ENCODE results near the gene KCNH1.
"Not testable (repeated sequence)": the region's sequence is repeated elsewhere in the genome, so short reads cannot be mapped to it uniquely, and the experiment has no call there.

Gene KCNH1

DNA sequence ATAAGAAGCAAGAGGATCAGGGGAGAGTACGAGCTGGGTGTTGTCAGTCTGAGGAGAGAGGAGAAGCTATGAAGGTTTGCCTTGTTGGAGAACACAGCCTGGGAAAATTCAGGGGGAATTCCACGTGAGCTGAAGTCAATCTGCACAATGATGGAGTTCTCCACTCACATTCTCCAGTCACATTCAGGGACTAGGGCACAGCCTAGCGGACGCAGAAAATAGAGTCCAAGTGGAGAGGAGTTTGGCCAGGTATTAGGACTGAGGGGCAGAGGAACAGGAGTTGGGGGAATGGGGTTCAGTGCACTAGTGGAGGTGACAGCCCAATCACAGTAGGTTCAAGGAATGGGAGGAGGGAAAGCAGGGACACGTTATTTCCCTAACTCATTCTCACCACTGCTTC lies 124.0 kb downstream of the KCNH1 start:
- DNase-seq (ENCODE audit: low spot score) = no peak

DNA sequence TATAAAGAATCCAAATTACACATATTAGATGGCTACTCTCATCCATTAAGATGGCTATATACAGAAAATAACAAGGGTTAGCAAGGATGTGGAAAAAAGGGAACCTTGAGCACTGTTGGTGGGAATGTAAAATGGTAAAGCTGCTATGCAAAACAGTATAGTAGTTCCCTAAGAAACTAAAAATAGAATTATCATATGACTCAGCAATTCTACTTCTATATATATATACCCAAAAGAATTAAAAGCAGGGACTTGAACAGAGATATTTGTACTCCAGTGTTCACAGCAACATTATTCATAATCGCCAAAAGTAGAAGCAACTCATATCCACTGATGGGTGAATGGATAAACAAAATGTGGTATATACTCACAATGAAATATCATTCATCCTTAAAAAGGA lies 126.1 kb downstream of the KCNH1 start:
- DNase-seq (ENCODE audit: low spot score) = no peak

DNA sequence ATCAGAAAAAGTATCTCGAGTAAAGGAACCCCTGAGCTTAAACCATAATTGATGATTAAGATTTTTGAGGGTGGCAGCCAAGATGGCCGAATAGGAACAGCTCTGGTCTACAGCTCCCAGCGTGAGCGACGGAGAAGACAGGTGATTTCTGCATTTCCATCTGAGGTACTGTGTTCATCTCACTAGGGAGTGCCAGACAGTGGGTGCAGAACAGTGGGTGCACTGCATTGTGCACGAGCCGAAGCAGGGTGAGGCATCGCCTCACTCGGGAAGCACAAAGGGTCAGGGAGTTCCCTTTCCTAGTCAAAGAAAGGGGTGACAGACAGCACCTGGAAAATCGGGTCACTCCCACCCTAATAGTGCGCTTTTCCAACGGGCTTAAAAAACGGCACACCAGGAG lies 138.0 kb downstream of the KCNH1 start:
- DNase-seq (ENCODE audit: low spot score) = not testable (repeated sequence)

DNA sequence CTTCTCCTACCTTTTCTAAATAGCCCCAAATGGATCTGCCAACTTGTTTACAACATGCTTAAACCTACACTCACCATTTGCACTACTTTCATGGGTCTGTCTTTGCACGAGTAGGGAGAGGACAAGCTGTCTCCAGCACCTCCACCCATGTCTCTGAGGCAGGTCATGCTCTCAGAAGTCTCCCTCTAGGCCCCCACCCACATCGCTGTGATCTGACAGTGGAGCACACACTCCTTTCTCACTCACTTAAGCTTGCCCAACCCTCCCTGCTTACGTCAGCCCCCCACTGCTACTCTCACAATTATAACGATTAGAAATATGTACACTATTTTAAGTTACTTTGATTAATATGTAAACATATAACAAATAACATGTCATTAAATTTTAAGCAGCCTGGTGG lies 141.1 kb downstream of the KCNH1 start:
- DNase-seq (ENCODE audit: low spot score) = no peak

DNA sequence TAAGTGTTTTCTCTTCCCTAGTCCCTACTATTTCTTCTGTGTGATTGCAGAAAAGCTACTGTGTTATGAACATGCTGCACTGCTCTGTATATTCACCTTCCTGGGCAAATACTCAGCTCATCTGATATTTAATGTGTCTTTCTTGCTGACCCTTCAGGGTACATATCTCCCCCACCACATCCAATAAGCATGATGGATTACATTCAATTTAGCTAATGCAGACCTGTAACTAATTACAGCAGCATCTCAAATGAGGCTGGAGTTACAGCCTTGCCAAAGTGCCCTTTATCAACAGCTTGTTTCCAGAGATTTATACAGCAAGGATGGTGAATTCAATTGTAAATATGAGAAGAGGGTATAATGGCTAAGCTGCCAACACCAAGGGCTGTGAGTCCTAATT lies 144.0 kb downstream of the KCNH1 start:
- no peak for DNase-seq (ENCODE audit: low spot score)

DNA sequence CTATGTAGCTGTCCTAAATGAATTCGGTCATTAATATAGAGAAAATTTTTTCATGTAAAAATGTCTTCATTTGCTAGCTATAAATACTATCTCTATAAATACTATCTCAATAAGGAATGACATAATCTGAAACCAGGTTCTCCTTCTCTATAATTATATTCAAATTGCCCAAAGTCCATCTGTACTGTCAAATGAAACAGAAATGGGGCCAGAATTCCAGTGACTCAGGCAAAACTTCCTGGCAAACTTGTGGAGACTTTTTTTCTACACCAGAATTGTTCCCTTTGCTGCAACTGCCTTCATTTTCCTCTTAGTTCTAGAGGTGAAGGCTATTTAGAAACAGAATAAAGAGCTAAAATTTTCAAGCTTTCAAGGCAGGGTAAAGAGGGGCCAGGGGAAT lies 152.5 kb downstream of the KCNH1 start:
- DNase-seq (ENCODE audit: low spot score) = no peak

DNA sequence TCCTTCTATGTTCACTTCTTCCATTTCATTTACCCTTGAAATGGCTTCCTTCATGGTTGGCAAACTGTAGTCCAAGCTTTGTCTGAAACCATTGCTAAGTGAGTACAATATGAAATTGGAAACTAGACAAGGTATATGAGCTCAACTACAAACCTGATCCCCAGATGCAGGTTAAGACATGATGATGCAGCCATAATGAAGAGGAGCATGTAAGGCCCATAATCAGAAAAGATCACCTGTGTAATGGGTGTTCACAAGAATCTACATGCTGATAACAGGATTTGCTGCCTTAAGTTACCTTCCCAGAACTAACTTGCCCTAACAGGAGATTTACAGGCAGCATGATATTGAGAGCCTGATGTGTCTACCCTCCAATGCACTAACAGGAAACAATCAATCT lies 153.9 kb downstream of the KCNH1 start:
- DNase-seq (ENCODE audit: low spot score) = no peak

DNA sequence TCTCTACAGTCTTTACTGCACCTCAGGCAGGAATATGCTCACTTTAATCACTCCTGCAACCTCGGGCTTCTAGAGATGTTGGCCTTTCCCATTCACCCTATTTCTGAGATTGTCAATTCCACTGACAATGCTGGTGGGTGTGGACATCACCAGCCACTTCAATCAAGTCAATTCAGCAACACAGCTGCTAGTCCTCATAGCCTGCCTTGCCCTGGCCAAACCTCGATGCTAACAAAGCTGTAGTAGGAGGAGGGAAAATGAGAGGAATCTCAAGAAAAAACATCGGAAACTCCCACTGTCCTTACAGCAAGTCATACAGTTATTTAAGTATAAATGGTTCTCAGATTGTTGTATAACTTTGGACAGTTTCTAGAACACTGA lies 155.0 kb downstream of the KCNH1 start:
- DNase-seq (ENCODE audit: low spot score) = no peak

DNA sequence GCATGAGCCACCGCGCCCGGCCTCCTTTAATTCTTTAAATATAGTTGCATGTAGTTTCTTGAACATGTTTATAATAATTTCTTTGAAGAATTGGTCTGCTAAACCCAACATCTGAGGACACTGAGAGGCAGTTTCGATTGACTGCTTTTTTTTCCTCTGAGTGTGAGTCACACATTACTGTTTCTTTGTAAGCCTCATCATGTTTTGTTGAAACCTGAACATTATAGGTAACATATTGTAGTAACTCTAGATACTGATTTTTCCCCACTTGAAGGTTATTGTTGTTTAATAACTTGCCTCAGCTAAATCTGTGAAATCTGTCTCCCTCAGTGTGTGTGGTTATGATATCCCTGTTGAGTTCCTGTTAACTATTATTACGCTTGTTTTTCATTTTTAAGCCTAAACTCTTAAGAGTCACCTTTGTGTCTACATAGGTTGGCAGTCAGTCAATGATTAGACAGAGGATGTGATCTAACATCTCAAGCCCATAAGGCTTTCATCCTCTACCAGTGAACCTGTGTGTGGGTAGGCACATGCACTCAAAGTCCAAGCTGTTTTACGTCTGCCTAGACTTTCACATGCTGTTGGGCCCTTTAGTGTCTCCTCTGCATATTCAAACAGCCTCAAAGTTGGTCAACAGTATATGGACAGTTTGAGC lies 155.5 kb downstream of the KCNH1 start:
- no peak for DNase-seq (ENCODE audit: low spot score)

DNA sequence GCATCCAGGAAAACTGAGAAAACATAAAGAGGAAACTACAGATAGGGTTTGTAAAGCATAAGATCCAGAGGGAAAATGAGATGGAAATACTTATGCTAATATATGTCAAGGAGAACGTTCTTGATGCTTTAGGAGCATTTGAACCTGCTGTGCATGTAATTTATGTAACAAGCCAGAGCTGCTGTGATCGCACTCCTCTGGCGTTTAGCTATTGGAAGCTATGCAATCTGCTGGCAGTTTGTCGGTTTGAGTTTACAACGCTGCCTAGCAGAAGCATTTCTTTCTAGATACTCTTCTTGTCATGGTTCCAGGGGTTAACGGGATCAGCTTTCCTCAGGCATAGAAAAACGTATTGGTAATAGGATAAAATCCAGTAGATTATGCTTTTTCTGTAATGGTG lies 182.7 kb downstream of the KCNH1 start:
- no peak for DNase-seq (ENCODE audit: low spot score)

DNA sequence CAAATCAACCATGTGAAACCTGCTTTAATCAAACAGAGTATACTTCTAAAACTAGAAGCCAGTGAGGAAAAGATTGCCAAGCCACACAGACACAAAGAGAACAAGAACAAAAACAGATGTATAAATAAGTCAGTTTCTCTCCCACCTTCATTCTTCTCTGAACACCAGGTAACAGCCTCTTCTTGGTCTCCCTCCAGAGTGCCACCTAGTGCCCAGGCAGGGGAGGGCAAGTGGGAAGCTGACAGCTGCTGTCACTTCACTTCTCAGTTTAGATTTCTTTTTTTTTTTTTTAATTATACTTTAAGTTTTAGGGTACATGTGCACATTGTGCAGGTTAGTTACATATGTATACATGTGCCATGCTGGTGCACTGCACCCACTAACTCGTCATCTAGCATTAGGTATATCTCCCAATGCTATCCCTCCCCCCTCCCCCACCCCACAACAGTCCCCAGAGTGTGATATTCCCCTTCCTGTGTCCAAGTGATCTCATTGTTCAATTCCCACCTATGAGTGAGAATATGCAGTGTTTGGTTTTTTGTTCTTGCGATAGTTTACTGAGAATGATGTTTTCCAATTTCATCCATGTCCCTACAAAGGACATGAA lies 183.9 kb downstream of the KCNH1 start:
- not testable (repeated sequence) for DNase-seq (ENCODE audit: low spot score)

DNA sequence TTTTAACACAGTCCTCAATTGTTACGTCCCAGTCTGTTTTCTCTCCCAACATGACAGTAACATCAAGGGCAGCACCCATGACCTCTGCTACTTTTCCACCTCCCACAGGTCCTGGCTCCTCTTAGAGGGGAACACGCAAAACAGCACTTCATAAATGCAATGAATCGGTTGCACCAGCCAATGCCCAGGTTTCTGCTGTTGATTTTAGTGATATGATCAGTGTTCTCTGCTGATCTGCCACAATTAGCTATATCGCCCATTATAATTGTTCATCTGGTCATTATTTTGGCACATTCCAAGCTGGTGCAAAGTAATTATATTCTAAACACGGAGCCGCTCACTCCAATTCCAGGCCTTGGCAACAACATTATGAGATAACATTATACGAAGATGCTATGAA lies 184.5 kb downstream of the KCNH1 start:
- DNase-seq (ENCODE audit: low spot score) = no peak

DNA sequence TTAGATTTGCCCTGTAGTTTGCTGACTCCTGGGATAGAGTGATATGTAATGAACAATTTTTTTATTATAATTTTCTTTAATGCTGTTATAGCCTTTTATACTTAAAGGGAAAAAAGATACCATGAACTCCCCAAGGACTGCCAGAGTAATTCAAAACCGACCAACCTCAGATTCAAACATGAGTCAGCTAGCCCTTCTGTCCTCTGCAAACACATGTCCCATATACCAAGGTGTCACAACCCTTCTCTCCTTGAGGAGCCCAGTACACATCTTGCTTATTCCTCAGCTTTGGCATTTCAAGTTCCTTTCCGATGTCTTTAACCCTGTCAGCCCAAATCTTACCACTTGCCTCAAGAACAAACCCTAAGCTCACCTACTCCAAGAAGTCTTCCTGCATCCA lies 184.9 kb downstream of the KCNH1 start:
- DNase-seq (ENCODE audit: low spot score) = no peak

DNA sequence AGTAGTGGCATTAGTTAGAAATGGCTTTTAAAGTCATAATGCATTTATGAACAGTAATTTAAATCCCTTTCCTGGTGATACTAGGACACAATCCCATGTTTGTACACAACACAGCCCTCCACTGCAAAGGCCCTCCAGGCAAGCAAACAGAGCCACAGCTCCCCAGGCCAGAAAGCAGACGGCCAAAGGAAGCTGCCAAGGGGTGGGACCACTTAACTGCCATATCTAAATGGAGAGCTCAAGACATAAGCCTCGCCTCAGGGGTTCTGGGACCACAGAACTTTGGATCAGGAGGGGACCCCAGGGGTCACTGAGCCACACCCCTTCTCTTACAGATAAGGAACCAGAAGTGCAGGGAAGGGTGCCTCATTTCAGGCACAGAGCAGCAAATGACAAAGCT lies 189.7 kb downstream of the KCNH1 start:
- DNase-seq (ENCODE audit: low spot score) = no peak

DNA sequence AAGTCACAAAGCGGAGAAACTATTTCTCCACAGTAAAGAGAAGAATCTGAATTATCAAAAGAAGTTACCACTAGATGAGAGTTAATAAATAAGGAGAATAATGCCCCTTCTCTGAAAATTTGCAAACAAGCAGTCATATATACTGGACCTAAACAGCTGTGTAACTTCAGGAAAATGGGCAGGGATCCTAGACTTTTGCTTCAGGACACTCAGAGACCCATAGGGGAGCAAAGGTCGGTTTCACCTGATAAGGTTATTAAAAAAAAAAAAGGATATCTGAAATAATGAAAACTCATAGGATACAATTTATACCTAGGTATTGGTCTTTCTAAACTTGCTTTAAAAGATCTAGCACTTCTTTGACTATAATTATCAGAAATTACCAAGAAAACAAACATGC lies 191.4 kb downstream of the KCNH1 start:
- no peak for DNase-seq (ENCODE audit: low spot score)

DNA sequence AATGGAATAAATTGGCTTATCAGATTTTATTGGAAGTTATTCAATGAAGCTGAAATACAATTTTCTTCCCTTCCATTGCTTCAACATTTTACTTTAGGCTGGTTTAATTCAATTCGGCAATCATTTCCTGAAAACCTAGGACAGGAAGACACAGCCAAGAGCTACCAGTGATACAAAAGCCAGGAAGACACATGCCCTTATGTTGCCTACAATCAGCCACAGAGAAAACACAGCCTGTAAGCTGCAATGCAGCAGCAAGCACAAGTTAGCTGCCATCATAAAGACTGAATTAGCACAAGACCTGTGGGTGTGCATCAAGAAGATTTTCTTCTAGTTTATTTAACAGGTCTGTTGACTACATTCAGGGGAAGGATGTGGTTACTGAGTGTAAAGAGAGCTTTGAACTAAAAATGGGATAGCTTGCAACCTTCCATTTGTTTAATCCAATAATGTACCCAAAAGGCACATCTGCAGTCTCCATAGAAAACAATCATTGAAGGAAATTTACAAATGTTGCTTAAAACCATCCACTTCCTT lies 193.8 kb downstream of the KCNH1 start:
- no peak for DNase-seq (ENCODE audit: low spot score)

DNA sequence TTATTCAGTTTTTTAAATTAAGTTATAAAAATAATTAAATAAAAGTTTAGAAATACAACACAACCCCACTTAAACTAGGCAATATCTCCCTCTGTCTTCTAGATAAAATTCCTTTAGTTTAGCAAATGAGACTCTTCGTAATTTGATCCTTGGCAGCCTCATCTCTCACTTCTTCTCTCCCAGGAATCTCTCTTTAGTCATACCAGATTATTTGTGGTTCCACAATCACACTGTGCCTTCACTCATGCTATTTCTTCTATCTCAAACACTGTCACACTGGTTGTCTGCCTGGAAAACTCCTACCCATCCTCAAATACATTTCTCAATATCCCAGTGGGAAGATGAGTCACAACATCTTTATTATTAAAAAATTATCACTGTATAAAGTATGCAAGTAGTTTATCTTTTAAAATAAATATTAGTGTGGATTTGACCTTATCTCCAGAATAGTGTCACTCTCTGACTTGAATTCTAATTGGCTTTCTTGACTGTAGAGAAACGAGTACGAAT lies 195.5 kb downstream of the KCNH1 start:
- DNase-seq (ENCODE audit: low spot score) = no peak

DNA sequence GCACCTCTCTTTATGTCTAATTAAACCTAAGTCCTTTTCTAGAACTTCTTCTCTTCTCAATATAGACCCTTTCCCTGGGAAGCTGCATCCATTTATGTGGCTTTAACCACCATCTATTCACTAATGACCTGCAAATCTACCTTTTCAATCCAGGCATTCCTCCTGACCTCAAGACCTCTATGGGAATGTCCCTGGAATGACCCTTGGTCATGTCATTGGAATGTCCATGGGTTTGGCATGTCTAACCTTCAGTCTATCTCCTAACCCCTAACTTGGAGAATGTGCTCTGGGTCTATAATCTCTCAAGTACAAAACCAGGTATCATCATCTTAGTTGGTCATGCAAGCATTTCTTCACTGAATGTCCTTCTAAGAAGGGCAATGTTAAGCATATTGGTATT lies 196.1 kb downstream of the KCNH1 start:
- DNase-seq (ENCODE audit: low spot score) = no peak

DNA sequence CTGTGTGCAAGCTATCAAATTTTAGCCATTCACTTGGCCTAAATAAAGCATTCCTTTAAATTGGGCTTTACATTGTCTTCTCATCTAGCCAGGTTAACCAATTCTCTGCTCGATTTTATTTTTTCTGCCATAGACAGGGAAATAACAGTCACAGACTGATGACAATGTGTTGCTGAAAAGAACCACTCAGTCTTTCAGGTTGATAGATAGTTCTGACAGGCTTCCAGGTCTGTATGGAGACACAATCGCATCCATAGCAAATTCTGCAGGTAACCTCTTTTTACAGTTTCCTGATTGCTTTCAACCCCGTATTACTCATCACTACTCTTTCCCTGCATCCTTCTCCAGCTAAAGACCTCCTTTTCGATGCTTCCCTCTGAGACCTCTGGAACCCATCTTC lies 198.0 kb downstream of the KCNH1 start:
- DNase-seq (ENCODE audit: low spot score) = no peak

DNA sequence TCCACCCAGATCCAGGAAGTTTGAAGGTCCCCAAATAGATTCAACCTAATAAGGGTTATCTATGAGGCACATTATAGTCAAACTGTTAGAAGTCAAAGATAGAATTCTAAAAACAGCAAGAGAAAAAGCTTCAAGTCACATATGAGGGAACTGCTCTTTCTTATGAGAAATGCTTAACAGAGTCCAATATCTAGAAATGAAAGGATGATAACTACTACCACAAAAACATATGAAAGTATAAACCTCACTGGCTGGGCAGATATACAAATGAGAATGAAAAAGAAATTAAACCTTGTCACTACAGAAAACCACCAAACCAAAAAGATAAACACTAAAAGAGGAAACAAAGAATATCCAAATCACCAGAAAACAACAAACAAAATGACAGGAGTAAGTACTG lies 201.8 kb downstream of the KCNH1 start:
- DNase-seq (ENCODE audit: low spot score) = no peak

DNA sequence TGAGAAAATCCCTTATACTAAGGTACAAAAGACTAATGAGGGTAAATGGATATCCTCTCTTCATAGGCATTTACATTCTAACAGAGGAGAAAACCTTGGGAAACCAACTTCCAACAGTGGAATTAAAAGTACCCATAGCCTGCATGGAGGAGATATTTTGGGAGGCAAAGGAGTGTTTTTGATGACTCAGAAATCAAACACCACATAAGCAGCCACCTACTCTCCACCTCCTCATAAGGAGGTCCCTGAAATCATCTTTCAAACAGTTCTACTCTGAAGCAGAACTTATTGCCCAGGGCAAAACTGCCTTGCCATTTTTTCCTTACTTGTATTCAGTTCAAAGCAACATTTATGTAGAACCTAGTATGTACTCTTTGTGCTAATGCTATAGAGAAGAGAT lies 211.3 kb downstream of the KCNH1 start:
- no peak for DNase-seq (ENCODE audit: low spot score)

DNA sequence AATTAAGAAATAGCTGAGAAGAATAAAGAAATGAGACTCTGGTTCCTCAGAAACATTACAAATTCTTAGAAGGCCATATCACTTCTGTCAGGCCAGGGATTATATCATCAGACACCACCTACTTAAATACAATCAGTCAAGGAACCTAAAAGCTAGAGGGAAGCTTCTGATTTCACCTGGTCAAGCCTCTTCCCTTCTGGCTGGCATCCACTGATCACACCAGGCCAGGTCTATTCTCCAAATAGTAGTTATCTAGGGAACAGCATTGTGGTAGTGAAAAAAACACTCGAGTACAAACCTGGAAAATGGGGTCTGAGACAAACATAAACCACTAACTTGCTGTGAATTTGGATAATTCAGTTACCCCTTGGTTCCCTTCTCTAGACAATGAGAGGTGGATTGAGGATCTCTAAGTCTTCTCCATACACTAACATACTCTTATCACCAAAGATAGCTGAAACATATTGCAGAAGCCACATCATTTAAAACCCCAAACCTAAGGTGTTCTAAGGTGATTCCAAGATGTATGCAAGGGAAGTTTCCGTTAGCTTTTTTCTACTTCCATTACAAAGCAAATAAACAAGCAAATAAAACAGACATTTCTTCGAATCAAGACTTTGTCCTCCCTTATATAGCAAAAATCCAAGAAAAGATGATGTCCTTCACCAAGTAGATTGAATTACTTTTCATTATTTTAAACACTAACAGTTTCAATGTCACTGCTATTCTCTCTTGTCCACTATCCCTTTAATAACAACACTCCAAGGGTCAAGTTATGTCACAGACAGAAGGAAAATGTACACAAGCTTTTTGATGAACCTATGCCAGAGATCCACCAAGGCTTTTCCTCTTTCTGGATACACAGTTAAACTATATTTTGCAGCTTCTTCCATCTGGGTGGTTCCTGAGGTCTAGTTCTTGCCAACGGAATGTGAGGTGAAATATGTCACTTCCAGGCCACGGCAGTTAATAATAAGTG lies 212.9 kb downstream of the KCNH1 start:
- no peak for DNase-seq (ENCODE audit: low spot score)

DNA sequence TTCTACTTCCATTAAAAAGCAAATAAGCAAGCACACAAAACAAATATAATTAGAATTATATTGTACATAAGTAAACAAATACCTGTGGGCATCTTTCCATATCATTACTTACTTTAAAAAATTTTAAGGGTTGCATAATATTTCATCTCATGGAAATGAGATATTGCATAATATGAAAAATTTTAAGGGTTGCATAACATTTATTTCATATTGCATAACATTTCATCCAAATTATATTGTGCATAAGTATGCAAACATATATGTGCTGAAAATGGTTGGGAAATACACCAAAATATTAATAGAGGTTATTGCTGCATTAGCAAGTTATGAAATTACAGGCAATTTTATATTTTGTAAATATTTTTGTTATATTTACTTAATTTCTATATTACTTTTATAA lies 213.7 kb downstream of the KCNH1 start:
- no peak for DNase-seq (ENCODE audit: low spot score)
